H9 (cell line): Measurements from ENCODE around the gene POU2F1. TPM values are rescaled to one million over a fixed set of nuclear protein-coding genes. Genes with fewer than 3 reads are reported as not detected.

Experiments used
- DNase-seq: peaks from one replicate; pipeline ENCODE4 v3.0.0-alpha.2; 2017
- H2AFZ ChIP-seq: one replicate; pipeline ENCODE4 v1.6.1; 2013; ENCODE audit warnings: mild to moderate bottlenecking, low read length, control low read depth, moderate library complexity
- H2AK5ac ChIP-seq: 2 replicates; pipeline ENCODE4 v1.6.1; 2013; ENCODE audit warnings: low read length, control low read depth, mixed read lengths; ENCODE audit not compliant: insufficient read length
- H2BK120ac ChIP-seq: one replicate; pipeline ENCODE4 v1.6.1; 2013; ENCODE audit warnings: low read depth, mild to moderate bottlenecking, low read length, control low read depth, inconsistent platforms; ENCODE audit not compliant: poor library complexity, severe bottlenecking
- H2BK12ac ChIP-seq: 2 replicates; pipeline ENCODE4 v1.6.1; 2013; ENCODE audit warnings: low read length, control low read depth, mixed read lengths, low read depth; ENCODE audit not compliant: insufficient read length
- H2BK15ac ChIP-seq: 2 replicates; pipeline ENCODE4 v1.6.1; 2013; ENCODE audit warnings: low read depth, low read length, control low read depth
- H2BK20ac ChIP-seq: one replicate; pipeline ENCODE4 v1.6.1; 2013; ENCODE audit warnings: low read depth, mild to moderate bottlenecking, low read length, control low read depth, inconsistent platforms; ENCODE audit not compliant: poor library complexity, severe bottlenecking
- H2BK5ac ChIP-seq: 2 replicates; pipeline ENCODE4 v1.6.1; 2013; ENCODE audit warnings: low read length, control low read depth, mixed read lengths; ENCODE audit not compliant: insufficient read length
- H3K14ac ChIP-seq: 2 replicates; pipeline ENCODE4 v1.6.1; 2013; ENCODE audit warnings: low read length, control low read depth; ENCODE audit not compliant: insufficient read depth
- H3K18ac ChIP-seq: 2 replicates; pipeline ENCODE4 v1.6.1; 2013; ENCODE audit warnings: low read depth, mild to moderate bottlenecking, mixed read lengths, low read length, control low read depth; ENCODE audit not compliant: insufficient read length
- H3K23ac ChIP-seq: 2 replicates; pipeline ENCODE4 v1.6.1; 2013; ENCODE audit warnings: low read length, control low read depth, mixed read lengths, low read depth; ENCODE audit not compliant: insufficient read length
- H3K23me2 ChIP-seq: 2 replicates; pipeline ENCODE4 v1.6.1; 2013; ENCODE audit warnings: low read depth, mild to moderate bottlenecking, mixed read lengths, low read length, control low read depth; ENCODE audit not compliant: insufficient read length, poor library complexity, severe bottlenecking
- H3K27ac ChIP-seq: 2 replicates; pipeline ENCODE4 v1.5.1; 2013; ENCODE audit warnings: low read length, control low read depth, mixed read lengths, low read depth; ENCODE audit not compliant: insufficient read length
- H3K27me3 ChIP-seq: 2 replicates; pipeline ENCODE4 v1.6.1; 2013; ENCODE audit warnings: low read length, control low read depth, inconsistent platforms; ENCODE audit not compliant: insufficient read depth
- H3K4ac ChIP-seq: 2 replicates; pipeline ENCODE4 v1.6.1; 2013; ENCODE audit warnings: low read depth, mild to moderate bottlenecking, control low read depth, inconsistent platforms, low read length, moderate library complexity
- H3K4me1 ChIP-seq: 2 replicates; pipeline ENCODE4 v1.6.1; 2013; ENCODE audit warnings: low read length, control low read depth, inconsistent platforms; ENCODE audit not compliant: insufficient read depth
- H3K4me2 ChIP-seq: 2 replicates; pipeline ENCODE4 v1.6.1; 2013; ENCODE audit warnings: low read length, control low read depth, mixed read lengths; ENCODE audit not compliant: insufficient read length, insufficient read depth
- H3K56ac ChIP-seq: 2 replicates; pipeline ENCODE4 v1.6.1; 2013; ENCODE audit warnings: low read depth, mild to moderate bottlenecking, mixed read lengths, low read length, control low read depth; ENCODE audit not compliant: insufficient read length
- H3K79me1 ChIP-seq: 2 replicates; pipeline ENCODE4 v1.6.1; 2013; ENCODE audit warnings: low read depth, mild to moderate bottlenecking, moderate library complexity, low read length, control low read depth, inconsistent platforms; ENCODE audit not compliant: insufficient read depth, poor library complexity, severe bottlenecking
- H3K79me2 ChIP-seq: 2 replicates; pipeline ENCODE4 v1.6.1; 2013; ENCODE audit warnings: low read length, control low read depth, inconsistent platforms; ENCODE audit not compliant: insufficient read depth
- H3K9ac ChIP-seq: 2 replicates; pipeline ENCODE4 v1.6.1; 2013; ENCODE audit warnings: low read length, control low read depth, mixed read lengths; ENCODE audit not compliant: insufficient read length; ENCODE audit errors: extremely low read depth
- H3K9me3 ChIP-seq: one replicate; pipeline ENCODE4 v1.6.1; 2013; ENCODE audit warnings: low read depth, low read length, inconsistent platforms; ENCODE audit not compliant: control insufficient read depth
- H3T11ph ChIP-seq: one replicate; pipeline ENCODE4 v1.6.1; 2013; ENCODE audit warnings: mild to moderate bottlenecking, low read length, control low read depth, inconsistent platforms
- H4K20me1 ChIP-seq: one replicate; pipeline ENCODE4 v1.6.1; 2013; ENCODE audit not compliant: control insufficient read depth, insufficient read length, insufficient read depth
- H4K5ac ChIP-seq: 2 replicates; pipeline ENCODE4 v1.6.1; 2013; ENCODE audit warnings: low read depth, mild to moderate bottlenecking, mixed read lengths, low read length, control low read depth; ENCODE audit not compliant: insufficient read length
- H4K8ac ChIP-seq: replicated peaks from 2 replicates; pipeline ENCODE4 v1.6.1; 2013; ENCODE audit warnings: low read length, control low read depth, mixed read lengths, low read depth; ENCODE audit not compliant: insufficient read length
- H4K91ac ChIP-seq: 2 replicates; pipeline ENCODE4 v1.6.1; 2013; ENCODE audit warnings: low read depth, mild to moderate bottlenecking, moderate library complexity, mixed read lengths, low read length, control low read depth; ENCODE audit not compliant: insufficient read length
- H3K27ac Mint-ChIP-seq, 3 experiments: 2 replicates in 2 of 3; 3 replicates in 1 of 3; pipeline ENCODE4 v1.8.0; 2020 to 2021; ENCODE audit warnings: mixed read lengths in 3 of 3, mild to moderate bottlenecking in 1 of 3, moderate library complexity in 1 of 3
- H3K27me3 Mint-ChIP-seq: 2 replicates; pipeline ENCODE4 v1.8.0; 2021; ENCODE audit warnings: low read depth, mild to moderate bottlenecking, moderate library complexity, mixed read lengths
- H3K36me3 Mint-ChIP-seq, 3 experiments: 2 replicates in 2 of 3; 3 replicates in 1 of 3; pipeline ENCODE4 v1.8.0; 2020 to 2021; ENCODE audit warnings: low read depth in 3 of 3, mixed read lengths in 3 of 3; ENCODE audit not compliant: insufficient read depth in 1 of 3
- H3K4me1 Mint-ChIP-seq, 2 experiments: 2 replicates each; pipeline ENCODE4 v1.8.0; 2020; ENCODE audit warnings: mixed read lengths in 2 of 2
- H3K4me3 Mint-ChIP-seq, 2 experiments: 2 replicates in 1 of 2; 3 replicates in 1 of 2; pipeline ENCODE4 v1.8.0; 2020 to 2021; ENCODE audit warnings: mild to moderate bottlenecking in 2 of 2, mixed read lengths in 2 of 2, moderate library complexity in 1 of 2
- H3K9me3 Mint-ChIP-seq, 2 experiments: 2 replicates in 1 of 2; 3 replicates in 1 of 2; pipeline ENCODE4 v1.8.0; 2020; ENCODE audit warnings: mild to moderate bottlenecking in 2 of 2, mixed read lengths in 2 of 2, moderate library complexity in 1 of 2
- WGBS: extraction: QIAGEN DNeasy Blood & Tissue Kit; methylation state at CpG from one replicate; pipeline ENCODE4 v1.1.7; 2013; ENCODE audit warnings: missing lambda C conversion rate, low lambda C conversion rate, mixed read lengths; ENCODE audit not compliant: insufficient read length; ENCODE audit errors: extremely low coverage; 5-methylcytosine and 5-hydroxymethylcytosine counted together
- total RNA-seq: library from RNA; stranded (reverse); gene quantifications from 2 replicates; pipeline ENCODE4 v1.2.1, GENCODE V29; 2021
- TF ChIP-seq, protein P1 (sequence below): fragments of 200-600 bp; sonication (generic); conservative IDR thresholded peaks from 3 replicates; pipeline ENCODE4 v1.8.0; 2021; ENCODE audit warnings: antibody characterized with exemption, mild to moderate bottlenecking

POU2F1 gene
- total RNA-seq, 1 experiment from 2014 or later = 62.5 TPM

DNA sequence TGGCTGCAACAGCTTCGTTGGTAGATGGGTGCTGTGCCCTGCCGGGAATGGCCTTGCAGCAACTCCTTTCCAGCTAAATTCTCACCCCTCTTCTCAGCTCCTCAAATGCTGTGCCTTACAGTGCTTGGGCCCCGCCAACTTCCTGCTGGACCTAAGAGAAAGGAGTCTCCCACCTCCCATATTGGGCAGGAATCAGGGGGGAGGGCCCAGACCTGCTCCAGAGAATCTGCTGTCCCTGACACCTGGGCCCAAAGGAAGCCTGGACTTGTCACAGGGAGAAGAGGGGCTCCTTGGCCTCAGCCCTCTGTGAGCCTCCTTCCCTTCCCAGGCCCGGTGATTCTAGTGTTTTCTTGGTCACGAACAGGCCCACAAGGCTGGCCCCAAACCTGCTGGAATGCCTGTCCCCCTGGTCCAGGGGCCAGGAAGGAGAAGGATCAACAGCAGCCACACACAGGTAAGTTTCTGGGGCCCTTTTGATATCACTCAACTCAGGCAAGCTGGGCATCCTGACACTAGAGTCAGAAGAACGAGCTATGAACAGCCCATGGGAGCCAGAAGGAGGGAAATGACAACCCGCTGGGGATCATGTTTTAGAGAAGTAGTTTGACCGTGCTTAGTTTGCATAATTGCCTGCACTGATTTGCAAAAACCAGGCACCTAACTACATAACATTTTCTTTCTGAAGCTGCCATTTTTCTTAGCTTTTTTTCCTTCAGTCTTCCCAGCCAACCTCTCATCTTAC is 211.4 kb downstream of the POU2F1 start:
- no peak overlapping the region for H4K91ac ChIP-seq
- Mint-ChIP-seq H3K4me3 (no peak overlapping the region), H3K27ac (peak overlapping the region in 1 of 3 experiments; percentile 82; a peak in 2 of 7 replicates), H3K9me3 (peaks cover 0 to 4% of the 10 kb centered on the region in 2 experiments; a peak in 3 of 5 replicates), H3K4me1 (peaks cover 51 to 52% of the 10 kb centered on the region in 2 experiments), H3K27me3 (peaks cover 13% of the 10 kb centered on the region), H3K36me3 (peaks cover 0 to 5% (median 0%) of the 10 kb centered on the region in 3 experiments; a peak in 3 of 7 replicates)
- no peak overlapping the region for H3K4ac ChIP-seq
- no peak overlapping the region for H2BK5ac ChIP-seq
- H3K4me2 ChIP-seq = no peak overlapping the region
- TF ChIP-seq, protein P1, sequence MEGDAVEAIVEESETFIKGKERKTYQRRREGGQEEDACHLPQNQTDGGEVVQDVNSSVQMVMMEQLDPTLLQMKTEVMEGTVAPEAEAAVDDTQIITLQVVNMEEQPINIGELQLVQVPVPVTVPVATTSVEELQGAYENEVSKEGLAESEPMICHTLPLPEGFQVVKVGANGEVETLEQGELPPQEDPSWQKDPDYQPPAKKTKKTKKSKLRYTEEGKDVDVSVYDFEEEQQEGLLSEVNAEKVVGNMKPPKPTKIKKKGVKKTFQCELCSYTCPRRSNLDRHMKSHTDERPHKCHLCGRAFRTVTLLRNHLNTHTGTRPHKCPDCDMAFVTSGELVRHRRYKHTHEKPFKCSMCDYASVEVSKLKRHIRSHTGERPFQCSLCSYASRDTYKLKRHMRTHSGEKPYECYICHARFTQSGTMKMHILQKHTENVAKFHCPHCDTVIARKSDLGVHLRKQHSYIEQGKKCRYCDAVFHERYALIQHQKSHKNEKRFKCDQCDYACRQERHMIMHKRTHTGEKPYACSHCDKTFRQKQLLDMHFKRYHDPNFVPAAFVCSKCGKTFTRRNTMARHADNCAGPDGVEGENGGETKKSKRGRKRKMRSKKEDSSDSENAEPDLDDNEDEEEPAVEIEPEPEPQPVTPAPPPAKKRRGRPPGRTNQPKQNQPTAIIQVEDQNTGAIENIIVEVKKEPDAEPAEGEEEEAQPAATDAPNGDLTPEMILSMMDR = no peak
- H4K8ac ChIP-seq = no peak overlapping the region
- H2AFZ ChIP-seq = no peak overlapping the region
- H3K14ac ChIP-seq = 0 out of 2 replicates have a peak overlapping the region, but pooled peaks have one; percentile 43
- peak overlapping the region; percentile 38 for H3K18ac ChIP-seq
- no CpG with 5 or more reads among the region's 8 CpGs for WGBS
- no peak overlapping the region for H3K27ac ChIP-seq
- H2BK15ac ChIP-seq = no peak overlapping the region
- H2BK12ac ChIP-seq = no peak overlapping the region
- no peak overlapping the region for H2AK5ac ChIP-seq
- H4K5ac ChIP-seq = no peak overlapping the region
- DNase-seq = no peak
- peaks cover 5% of the 10 kb centered on the region for H3K4me1 ChIP-seq
- no peak overlapping the region for H3K9ac ChIP-seq
- H3K56ac ChIP-seq = no peak overlapping the region
- no peaks in the 10 kb centered on the region for H3K9me3 ChIP-seq
- no peaks in the 10 kb centered on the region for H3K23me2 ChIP-seq
- no peaks in the 10 kb centered on the region for H3K27me3 ChIP-seq
- H3K79me2 ChIP-seq = no peaks in the 10 kb centered on the region
- H3K79me1 ChIP-seq = no peaks in the 10 kb centered on the region
- no peak overlapping the region for H3T11ph ChIP-seq
- H3K23ac ChIP-seq = no peak overlapping the region
- H4K20me1 ChIP-seq = peaks cover 3% of the 10 kb centered on the region
- no peak overlapping the region for H2BK20ac ChIP-seq
- H2BK120ac ChIP-seq = no peak overlapping the region
